GM19193 (cell line): ENCODE data around the gene OR2C1.

Source experiments
- POLR2A ChIP-seq: IDR thresholded peaks from 4 replicates; pipeline ENCODE4 v1.6.1; 2011; ENCODE audit not compliant: insufficient read depth, insufficient read length; ENCODE audit errors: extremely low read depth

Gene OR2C1

GRCh38 chr16:3364774-3365427, 9.2 kb downstream of the OR2C1 start:
- TF ChIP-seq POLR2A, result peak; percentile 28

- no peak for TF ChIP-seq POLR2A
These were observed 13.4 kb downstream of the OR2C1 start for GRCh38 chr16:3369073-3369472.

- TF ChIP-seq POLR2A, result no peak
These were observed 20.0 kb downstream of the OR2C1 start for GRCh38 chr16:3375680-3376079.

- no peak for TF ChIP-seq POLR2A
These were observed 22.2 kb downstream of the OR2C1 start for GRCh38 chr16:3377917-3378316.

GRCh38 chr16:3383045-3383448, 27.4 kb downstream of the OR2C1 start:
- no peak for TF ChIP-seq POLR2A

- TF ChIP-seq POLR2A, result no peak
These were observed 32.6 kb downstream of the OR2C1 start for GRCh38 chr16:3388325-3388724.

- no peak for TF ChIP-seq POLR2A
These were observed 34.1 kb downstream of the OR2C1 start for GRCh38 chr16:3389663-3390338.

GRCh38 chr16:3400446-3400778, 44.7 kb downstream of the OR2C1 start:
- TF ChIP-seq POLR2A, result no peak

GRCh38 chr16:3400779-3401688, 45.3 kb downstream of the OR2C1 start, which contains the start of the genes ZNF174 and ZSCAN32:
Gene ZNF174, plus strand, starts transcription at chr16:3401215. Its CDS starts 790 bp downstream, at chr16:3402005.
Gene ZSCAN32, minus strand, starts transcription at chr16:3401004. Its CDS starts 3,447 bp downstream, at chr16:3397557.
- peak; percentile 88 for TF ChIP-seq POLR2A

GRCh38 chr16:3401719-3402397, 46.2 kb downstream of the OR2C1 start:
- TF ChIP-seq POLR2A, result no peak
